HepG2 (cell line): ENCODE measurements around the gene ESPN. TPM values are rescaled to one million over a fixed set of nuclear protein-coding genes. Genes with fewer than 3 reads are reported as not detected.
A peak's percentile ranks its signal among the peaks of the same experiment; 100 is the strongest.

Experiments
- ATM ChIP-seq: fragments of 450-650 bp; IDR thresholded peaks from 2 replicates; pipeline ENCODE4 v1.7.1; 2017; ENCODE audit warnings: mild to moderate bottlenecking, borderline replicate concordance
- ELF3 ChIP-seq: IDR thresholded peaks from 2 replicates; pipeline ENCODE4 v1.6.1; 2016; ENCODE audit warnings: missing genetic modification reagents, missing compliant biosample characterization
- FOXP4 ChIP-seq: sonication (generic); formaldehyde crosslinking; IDR thresholded peaks from 2 replicates; pipeline ENCODE4 v1.4.0; 2020; ENCODE audit warnings: missing genetic modification reagents
- HMGA1 ChIP-seq: sonication (generic); formaldehyde crosslinking; conservative IDR thresholded peaks from 2 replicates; pipeline ENCODE4 v1.4.0; 2020; ENCODE audit warnings: missing genetic modification reagents
- KLF12 ChIP-seq: sonication (generic); formaldehyde crosslinking; IDR thresholded peaks from 2 replicates; pipeline ENCODE4 v1.4.0; 2020; ENCODE audit warnings: missing genetic modification reagents, borderline replicate concordance
- MTF1 ChIP-seq: sonication (generic); formaldehyde crosslinking; IDR thresholded peaks from 2 replicates; pipeline ENCODE4 v1.5.0; 2020; ENCODE audit warnings: missing genetic modification reagents
- MYC ChIP-seq: sonication (generic); formaldehyde crosslinking; IDR thresholded peaks from 2 replicates; pipeline ENCODE4 v1.9.0; 2021; ENCODE audit warnings: missing genetic modification reagents, borderline replicate concordance
- NBN ChIP-seq: fragments of 450-650 bp; conservative IDR thresholded peaks from 2 replicates; pipeline ENCODE4 v1.6.1; 2017
- NFIB ChIP-seq: sonication (generic); formaldehyde crosslinking; IDR thresholded peaks from 2 replicates; pipeline ENCODE4 v1.9.0; 2021; ENCODE audit warnings: missing genetic modification reagents, mild to moderate bottlenecking, borderline replicate concordance
- RAD21 ChIP-seq: fragments of 450-650 bp; formaldehyde crosslinking; IDR thresholded peaks from 2 replicates; pipeline ENCODE4 v1.5.0; 2020; ENCODE audit warnings: mild to moderate bottlenecking
- SPEN ChIP-seq: sonication (generic); formaldehyde crosslinking; IDR thresholded peaks from 2 replicates; pipeline ENCODE4 v1.5.1; 2020; ENCODE audit warnings: low read depth, mild to moderate bottlenecking, missing genetic modification reagents
- STAG1 ChIP-seq: sonication (generic); formaldehyde crosslinking; IDR thresholded peaks from 2 replicates; pipeline ENCODE4 v1.4.0; 2020; ENCODE audit warnings: missing genetic modification reagents
- TP53 ChIP-seq: sonication (generic); formaldehyde crosslinking; conservative IDR thresholded peaks from 2 replicates; pipeline ENCODE4 v1.4.0; 2020; ENCODE audit warnings: missing genetic modification reagents
- XRCC5 ChIP-seq: fragments of 200-400 bp; formaldehyde crosslinking; optimal IDR thresholded peaks from 2 replicates; pipeline ENCODE3; 2017; ENCODE audit warnings: mild to moderate bottlenecking, low read length
- YEATS4 ChIP-seq: sonication (generic); formaldehyde crosslinking; IDR thresholded peaks from 2 replicates; pipeline ENCODE4 v1.4.0; 2020; ENCODE audit warnings: missing genetic modification reagents, borderline replicate concordance
- ZNF263 ChIP-seq: sonication (generic); formaldehyde crosslinking; IDR thresholded peaks from 2 replicates; pipeline ENCODE4 v1.4.0; 2020; ENCODE audit warnings: missing genetic modification reagents
- polyA plus RNA-seq, 8 experiments: library from polyadenylated mRNA; depleted of rRNA in 3 of 8; stranded (reverse) in 7 of 8; unstranded in 1 of 8; fragments of >200 nt; fragmentation: Illumina TruSeq in 4 of 8; extraction: Trizol in 4 of 8; gene quantifications; 2 replicates each; pipeline versions ENCODE4 v1.2.1 to v1.2.3, GENCODE V29; 2011 to 2016; ENCODE audit warnings: low read depth in 4 of 8, missing spikeins in 1 of 8, mixed read lengths in 1 of 8; ENCODE audit not compliant: insufficient read depth in 1 of 8
- total RNA-seq, 5 experiments: library from RNA; depleted of rRNA; stranded (reverse); fragments of >200 nt; fragmentation: Illumina TruSeq; extraction: Trizol; gene quantifications; 2 replicates each; pipeline ENCODE4 v1.2.3, GENCODE V29; 2016; ENCODE audit warnings: low read depth in 1 of 5
- TF ChIP-seq, protein P1 (sequence below): sonication (generic); formaldehyde crosslinking; IDR thresholded peaks from 2 replicates; pipeline ENCODE4 v1.4.0; 2020; ENCODE audit warnings: missing genetic modification reagents, borderline replicate concordance
- TF ChIP-seq, protein P2 (sequence below): sonication (generic); formaldehyde crosslinking; IDR thresholded peaks from 2 replicates; pipeline ENCODE4 v1.4.0; 2020; ENCODE audit warnings: missing genetic modification reagents
- TF ChIP-seq, protein P3 (sequence below): sonication (generic); formaldehyde crosslinking; IDR thresholded peaks from 2 replicates; pipeline ENCODE4 v1.4.0; 2020; ENCODE audit warnings: missing genetic modification reagents, borderline replicate concordance

The ESPN gene
- total and polyA plus RNA-seq, 2 of the 13 experiments (the other 11 are each of a cell fraction or from before 2014, with no cell fraction given): 48.6 to 54.2 TPM

- TF ChIP-seq, protein P1, sequence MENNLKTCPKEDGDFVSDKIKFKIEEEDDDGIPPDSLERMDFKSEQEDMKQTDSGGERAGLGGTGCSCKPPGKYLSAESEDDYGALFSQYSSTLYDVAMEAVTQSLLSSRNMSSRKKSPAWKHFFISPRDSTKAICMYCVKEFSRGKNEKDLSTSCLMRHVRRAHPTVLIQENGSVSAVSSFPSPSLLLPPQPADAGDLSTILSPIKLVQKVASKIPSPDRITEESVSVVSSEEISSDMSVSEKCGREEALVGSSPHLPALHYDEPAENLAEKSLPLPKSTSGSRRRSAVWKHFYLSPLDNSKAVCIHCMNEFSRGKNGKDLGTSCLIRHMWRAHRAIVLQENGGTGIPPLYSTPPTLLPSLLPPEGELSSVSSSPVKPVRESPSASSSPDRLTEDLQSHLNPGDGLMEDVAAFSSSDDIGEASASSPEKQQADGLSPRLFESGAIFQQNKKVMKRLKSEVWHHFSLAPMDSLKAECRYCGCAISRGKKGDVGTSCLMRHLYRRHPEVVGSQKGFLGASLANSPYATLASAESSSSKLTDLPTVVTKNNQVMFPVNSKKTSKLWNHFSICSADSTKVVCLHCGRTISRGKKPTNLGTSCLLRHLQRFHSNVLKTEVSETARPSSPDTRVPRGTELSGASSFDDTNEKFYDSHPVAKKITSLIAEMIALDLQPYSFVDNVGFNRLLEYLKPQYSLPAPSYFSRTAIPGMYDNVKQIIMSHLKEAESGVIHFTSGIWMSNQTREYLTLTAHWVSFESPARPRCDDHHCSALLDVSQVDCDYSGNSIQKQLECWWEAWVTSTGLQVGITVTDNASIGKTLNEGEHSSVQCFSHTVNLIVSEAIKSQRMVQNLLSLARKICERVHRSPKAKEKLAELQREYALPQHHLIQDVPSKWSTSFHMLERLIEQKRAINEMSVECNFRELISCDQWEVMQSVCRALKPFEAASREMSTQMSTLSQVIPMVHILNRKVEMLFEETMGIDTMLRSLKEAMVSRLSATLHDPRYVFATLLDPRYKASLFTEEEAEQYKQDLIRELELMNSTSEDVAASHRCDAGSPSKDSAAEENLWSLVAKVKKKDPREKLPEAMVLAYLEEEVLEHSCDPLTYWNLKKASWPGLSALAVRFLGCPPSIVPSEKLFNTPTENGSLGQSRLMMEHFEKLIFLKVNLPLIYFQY (CRISPR knock-in tag): 0 out of 2 replicates have a peak, but pooled peaks have one; percentile 36
- TF ChIP-seq HMGA1 (CRISPR knock-in tag) (no peak), XRCC5 (peak; percentile 63), MTF1 (CRISPR knock-in tag) (no peak), YEATS4 (CRISPR knock-in tag) (peak; percentile 6; the same call in 1 of the 2 replicates), FOXP4 (CRISPR knock-in tag) (0 out of 2 replicates have a peak, but pooled peaks have one; percentile 14), ELF3 (CRISPR knock-in tag) (peak; percentile 26; the same call in 1 of the 2 replicates), KLF12 (peak; percentile 12; the same call in 1 of the 2 replicates), NBN (no peak), TP53 (CRISPR knock-in tag) (no peak), SPEN (CRISPR knock-in tag) (no peak), ZNF263 (CRISPR knock-in tag) (peak; percentile 68; the same call in 1 of the 2 replicates), ATM (no peak), RAD21 (CRISPR knock-in tag) (peak; percentile 47), MYC (CRISPR knock-in tag) (0 out of 2 replicates have a peak, but pooled peaks have one; percentile 29), NFIB (no peak), STAG1 (CRISPR knock-in tag) (peak; percentile 70)
- TF ChIP-seq, protein P2, sequence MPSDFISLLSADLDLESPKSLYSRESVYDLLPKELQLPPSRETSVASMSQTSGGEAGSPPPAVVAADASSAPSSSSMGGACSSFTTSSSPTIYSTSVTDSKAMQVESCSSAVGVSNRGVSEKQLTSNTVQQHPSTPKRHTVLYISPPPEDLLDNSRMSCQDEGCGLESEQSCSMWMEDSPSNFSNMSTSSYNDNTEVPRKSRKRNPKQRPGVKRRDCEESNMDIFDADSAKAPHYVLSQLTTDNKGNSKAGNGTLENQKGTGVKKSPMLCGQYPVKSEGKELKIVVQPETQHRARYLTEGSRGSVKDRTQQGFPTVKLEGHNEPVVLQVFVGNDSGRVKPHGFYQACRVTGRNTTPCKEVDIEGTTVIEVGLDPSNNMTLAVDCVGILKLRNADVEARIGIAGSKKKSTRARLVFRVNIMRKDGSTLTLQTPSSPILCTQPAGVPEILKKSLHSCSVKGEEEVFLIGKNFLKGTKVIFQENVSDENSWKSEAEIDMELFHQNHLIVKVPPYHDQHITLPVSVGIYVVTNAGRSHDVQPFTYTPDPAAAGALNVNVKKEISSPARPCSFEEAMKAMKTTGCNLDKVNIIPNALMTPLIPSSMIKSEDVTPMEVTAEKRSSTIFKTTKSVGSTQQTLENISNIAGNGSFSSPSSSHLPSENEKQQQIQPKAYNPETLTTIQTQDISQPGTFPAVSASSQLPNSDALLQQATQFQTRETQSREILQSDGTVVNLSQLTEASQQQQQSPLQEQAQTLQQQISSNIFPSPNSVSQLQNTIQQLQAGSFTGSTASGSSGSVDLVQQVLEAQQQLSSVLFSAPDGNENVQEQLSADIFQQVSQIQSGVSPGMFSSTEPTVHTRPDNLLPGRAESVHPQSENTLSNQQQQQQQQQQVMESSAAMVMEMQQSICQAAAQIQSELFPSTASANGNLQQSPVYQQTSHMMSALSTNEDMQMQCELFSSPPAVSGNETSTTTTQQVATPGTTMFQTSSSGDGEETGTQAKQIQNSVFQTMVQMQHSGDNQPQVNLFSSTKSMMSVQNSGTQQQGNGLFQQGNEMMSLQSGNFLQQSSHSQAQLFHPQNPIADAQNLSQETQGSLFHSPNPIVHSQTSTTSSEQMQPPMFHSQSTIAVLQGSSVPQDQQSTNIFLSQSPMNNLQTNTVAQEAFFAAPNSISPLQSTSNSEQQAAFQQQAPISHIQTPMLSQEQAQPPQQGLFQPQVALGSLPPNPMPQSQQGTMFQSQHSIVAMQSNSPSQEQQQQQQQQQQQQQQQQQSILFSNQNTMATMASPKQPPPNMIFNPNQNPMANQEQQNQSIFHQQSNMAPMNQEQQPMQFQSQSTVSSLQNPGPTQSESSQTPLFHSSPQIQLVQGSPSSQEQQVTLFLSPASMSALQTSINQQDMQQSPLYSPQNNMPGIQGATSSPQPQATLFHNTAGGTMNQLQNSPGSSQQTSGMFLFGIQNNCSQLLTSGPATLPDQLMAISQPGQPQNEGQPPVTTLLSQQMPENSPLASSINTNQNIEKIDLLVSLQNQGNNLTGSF (CRISPR knock-in tag): no peak
- TF ChIP-seq, protein P3, sequence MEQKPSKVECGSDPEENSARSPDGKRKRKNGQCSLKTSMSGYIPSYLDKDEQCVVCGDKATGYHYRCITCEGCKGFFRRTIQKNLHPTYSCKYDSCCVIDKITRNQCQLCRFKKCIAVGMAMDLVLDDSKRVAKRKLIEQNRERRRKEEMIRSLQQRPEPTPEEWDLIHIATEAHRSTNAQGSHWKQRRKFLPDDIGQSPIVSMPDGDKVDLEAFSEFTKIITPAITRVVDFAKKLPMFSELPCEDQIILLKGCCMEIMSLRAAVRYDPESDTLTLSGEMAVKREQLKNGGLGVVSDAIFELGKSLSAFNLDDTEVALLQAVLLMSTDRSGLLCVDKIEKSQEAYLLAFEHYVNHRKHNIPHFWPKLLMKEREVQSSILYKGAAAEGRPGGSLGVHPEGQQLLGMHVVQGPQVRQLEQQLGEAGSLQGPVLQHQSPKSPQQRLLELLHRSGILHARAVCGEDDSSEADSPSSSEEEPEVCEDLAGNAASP (CRISPR knock-in tag): 0 out of 2 replicates have a peak, but pooled peaks have one; percentile 28
Observed at GRCh38 chr1:6489799-6490180, 65.2 kb downstream of the ESPN start (continued).
